BJ (cell line): ENCODE results near the gene RDH12. TPM values are rescaled to one million over a fixed set of nuclear protein-coding genes. Genes with fewer than 3 reads are reported as not detected.

ENCODE experiments used
- CTCF ChIA-PET: fragments of 350-600 bp; formaldehyde crosslinking; extraction: SDS; loops from one replicate; lab custom pipeline; 2021; ENCODE audit warnings: antibody characterized with exemption, inconsistent platforms; lab: Yijun Ruan, JAX
- POLR2A ChIA-PET: fragments of 300-600 bp; sonication (Branson Sonifier 250); formaldehyde crosslinking; extraction: SDS; loops from one replicate; lab custom pipeline; 2021; ENCODE audit warnings: antibody characterized with exemption; lab: Charles Lee
- DNase-seq: peaks from one replicate; pipeline ENCODE4 v3.0.0-alpha.2; 2011; ENCODE audit warnings: low read depth
- H3K27me3 ChIP-seq: 2 replicates; pipeline ENCODE4 v1.6.0; 2011; ENCODE audit warnings: low read length; ENCODE audit not compliant: control insufficient read depth, insufficient read depth
- H3K36me3 ChIP-seq: 2 replicates; pipeline ENCODE4 v1.5.1; 2011; ENCODE audit warnings: low read length; ENCODE audit not compliant: control insufficient read depth, insufficient read depth
- H3K4me3 ChIP-seq: 2 replicates; pipeline ENCODE4 v1.5.1; 2011; ENCODE audit warnings: low read depth, mild to moderate bottlenecking, control low read depth, low read length
- CTCF ChIP-seq: IDR thresholded peaks from 2 replicates; pipeline ENCODE4 v1.5.1; 2011; ENCODE audit warnings: low read depth, mild to moderate bottlenecking, control low read depth, inconsistent platforms, low read length, moderate library complexity; ENCODE audit not compliant: insufficient read depth
- polyA plus RNA-seq: library from polyadenylated mRNA; depleted of rRNA; stranded (reverse); fragments of >200 nt; gene quantifications from 2 replicates; pipeline ENCODE4 v1.2.3, GENCODE V29; 2011

Gene RDH12
- polyA plus RNA-seq, 1 experiment, result not detected

DNA sequence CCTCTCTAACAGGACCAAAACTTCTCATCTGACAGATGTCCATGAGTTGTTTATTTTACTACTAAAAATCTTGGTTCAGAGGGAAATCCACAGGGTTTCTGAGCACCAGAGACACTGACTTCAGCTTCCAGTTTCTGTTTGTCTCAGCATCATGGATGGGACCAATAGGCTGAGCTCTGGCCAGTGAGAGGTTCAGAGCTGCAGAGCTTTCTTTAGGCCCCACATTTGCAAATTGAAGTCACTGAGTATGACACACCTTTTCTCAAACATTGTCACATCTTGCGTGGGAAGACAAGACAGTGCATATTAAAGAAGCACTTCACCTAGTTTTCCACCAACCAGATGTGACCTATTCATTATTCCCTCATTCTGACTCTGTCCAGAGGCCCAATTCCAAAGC, 45.2 kb downstream of the RDH12 start:
- no peak overlapping the region for H3K4me3 ChIP-seq
- no peak for DNase-seq
- ChIA-PET CTCF (no interaction called here), POLR2A (no interaction called here)
- peaks cover 1% of the 10 kb centered on the region; the same call in 1 of the 2 replicates for H3K27me3 ChIP-seq
- TF ChIP-seq CTCF, result no peak
- H3K36me3 ChIP-seq, result peaks cover 11% of the 10 kb centered on the region

- peaks cover 14% of the 10 kb centered on the region for H3K36me3 ChIP-seq
- ChIA-PET POLR2A (no interaction called here), CTCF (no interaction called here)
- H3K27me3 ChIP-seq, result no peaks in the 10 kb centered on the region
- no peak for DNase-seq
- TF ChIP-seq CTCF, result no peak
- H3K4me3 ChIP-seq, result no peak overlapping the region
These were observed 46.6 kb downstream of the RDH12 start for GRCh38 chr14:67748312-67748711.

- peaks cover 17% of the 10 kb centered on the region for H3K36me3 ChIP-seq
- ChIA-PET POLR2A (no interaction called here), CTCF (interaction anchor here (0.9 to 1.2 kb wide), 2 partner anchors 14 to 27 kb away, joined by 4 read pairs; no protein-coding TSS in a partner anchor)
- no peak for TF ChIP-seq CTCF
- DNase-seq, result no peak
- H3K4me3 ChIP-seq, result no peak overlapping the region
- no peaks in the 10 kb centered on the region for H3K27me3 ChIP-seq
These were observed 47.8 kb downstream of the RDH12 start for GRCh38 chr14:67749341-67750084.

DNA sequence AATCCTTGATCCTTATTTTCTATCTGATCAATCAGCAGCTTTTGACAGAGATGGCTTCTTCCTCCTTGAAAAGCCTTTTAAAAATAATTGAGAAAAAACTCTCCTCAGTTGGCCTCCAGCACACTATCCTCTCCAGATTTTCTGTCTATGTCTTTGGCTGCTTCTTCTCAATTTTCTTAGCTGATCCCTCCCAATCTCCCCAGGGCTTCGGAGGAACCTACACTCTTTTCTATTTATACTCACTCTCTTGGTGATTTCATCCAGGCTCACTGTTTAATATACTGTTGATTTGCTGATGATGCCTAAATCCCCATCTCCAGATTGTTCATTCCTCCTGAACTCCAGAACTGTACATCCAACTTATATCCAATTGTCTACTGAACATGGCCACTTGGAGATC, 54.8 kb downstream of the RDH12 start:
- peaks cover 12% of the 10 kb centered on the region for H3K36me3 ChIP-seq
- no peaks in the 10 kb centered on the region for H3K27me3 ChIP-seq
- no peak overlapping the region for H3K4me3 ChIP-seq
- ChIA-PET POLR2A (no interaction called here), CTCF (interaction anchor here (0.9 kb wide), 1 partner anchor 11 kb away, joined by 5 read pairs; no protein-coding TSS in a partner anchor)
- TF ChIP-seq CTCF, result no peak
- no peak for DNase-seq

DNA sequence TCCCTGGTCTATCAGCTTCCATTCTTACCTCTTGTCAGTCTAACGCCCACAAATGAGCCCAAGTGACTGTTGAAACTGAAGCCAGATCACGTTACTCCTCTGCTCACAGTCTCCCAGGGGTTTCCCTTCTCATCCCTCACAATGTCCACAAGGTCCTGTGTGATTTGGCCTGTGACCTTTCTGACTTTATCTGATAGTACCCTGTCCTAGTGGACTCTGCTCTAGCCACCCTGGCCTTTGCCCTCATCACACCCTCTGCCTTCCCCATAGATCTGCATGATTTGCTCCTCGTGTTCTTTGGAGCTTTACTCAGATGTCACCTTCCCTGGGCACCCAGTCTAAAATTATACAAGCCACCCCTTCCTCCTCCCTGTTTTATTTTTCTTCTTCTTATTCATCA, 55.5 kb downstream of the RDH12 start:
- peaks cover 13% of the 10 kb centered on the region for H3K36me3 ChIP-seq
- H3K4me3 ChIP-seq, result no peak overlapping the region
- TF ChIP-seq CTCF, result no peak
- no peaks in the 10 kb centered on the region for H3K27me3 ChIP-seq
- DNase-seq, result no peak
- CTCF ChIA-PET, result no interaction called here
- POLR2A ChIA-PET, result no interaction called here
